Activated B cell treated with CpG ODN at 0.5 μM for 24 hours (primary cell): Measurements from ENCODE around the gene MDH1. TPM values are rescaled to one million over a fixed set of nuclear protein-coding genes. Genes with fewer than 3 reads are reported as not detected.

ENCODE experiments used
- ATAC-seq: fragments of 200-7000 bp; cut with Tn5 transposase; one replicate; pipeline ENCODE4 v1.10.0; 2021; ENCODE audit warnings: low read depth, mild to moderate bottlenecking, moderate library complexity
- CTCF ChIA-PET: fragments of 350-600 bp; sonication (Branson Sonifier 250); formaldehyde crosslinking; loops from one replicate; lab custom pipeline; 2021; ENCODE audit warnings: antibody characterized with exemption; lab: Charles Lee
- POLR2A ChIA-PET: fragments of 350-600 bp; sonication (Branson Sonifier 250); formaldehyde crosslinking; loops from one replicate; lab custom pipeline; 2021; ENCODE audit warnings: antibody characterized with exemption; lab: Charles Lee
- DNase-seq: peaks from one replicate; pipeline ENCODE4 v3.0.0; 2022
- H3K27ac Mint-ChIP-seq: one replicate; pipeline ENCODE4 v1.8.0; 2020; ENCODE audit warnings: mixed read lengths
- H3K27me3 Mint-ChIP-seq: one replicate; pipeline ENCODE4 v1.8.0; 2021; ENCODE audit warnings: mixed read lengths
- H3K36me3 Mint-ChIP-seq: one replicate; pipeline ENCODE4 v1.8.0; 2021; ENCODE audit warnings: low read depth, mixed read lengths
- H3K4me1 Mint-ChIP-seq: one replicate; pipeline ENCODE4 v1.8.0; 2021; ENCODE audit warnings: mixed read lengths
- H3K4me3 Mint-ChIP-seq: one replicate; pipeline ENCODE4 v1.8.0; 2020; ENCODE audit warnings: mild to moderate bottlenecking, mixed read lengths
- H3K9me3 Mint-ChIP-seq: one replicate; pipeline ENCODE4 v1.8.0; 2020; ENCODE audit warnings: mixed read lengths
- CTCF ChIP-seq: fragments of 200-600 bp; IDR thresholded peaks from one replicate; pipeline ENCODE4 v1.8.0; 2022; ENCODE audit warnings: antibody characterized with exemption, mild to moderate bottlenecking
- intact Hi-C: fragments of 100-400 bp; cut with micrococcal nuclease; formaldehyde crosslinking; loops from one replicate; pipeline ENCODE4 v1.15.1; 2024
- total RNA-seq: library from RNA; stranded (reverse); gene quantifications from 2 replicates; pipeline ENCODE4 v1.2.3, GENCODE V29; 2022

Gene MDH1
- total RNA-seq, 1 donor from 2014 or later, result 120 TPM

- Mint-ChIP-seq H3K4me3 (no peak overlapping the region), H3K27me3 (no peaks in the 10 kb centered on the region), H3K36me3 (no peaks in the 10 kb centered on the region), H3K27ac (no peak overlapping the region), H3K9me3 (peaks cover 2% of the 10 kb centered on the region), H3K4me1 (no peaks in the 10 kb centered on the region)
- POLR2A ChIA-PET, result no interaction called here
- TF ChIP-seq CTCF, result no peak
- intact Hi-C loops, result no loop called here
- DNase-seq, result no peak
- CTCF ChIA-PET, result no interaction called here
- no peak for ATAC-seq
Observed at GRCh38 chr2:63654959-63655358, 66.2 kb downstream of the MDH1 start.

Other genes with a start within 250 kb of the MDH1 start
- gene WDPCP, start 486 bp upstream of the MDH1 start, total RNA-seq, result 10.0 and 12.9 TPM in 2 replicates